Bronchial epithelial cell (primary cell): ENCODE data around the gene COA8. TPM values are rescaled to one million over a fixed set of nuclear protein-coding genes. Genes with fewer than 3 reads are reported as not detected.

Experiments used
- DNase-seq: peaks from one replicate; pipeline ENCODE4 v3.0.0-alpha.2; 2010; ENCODE audit warnings: low read depth
- FAIRE-seq: peaks from 2 replicates; lab custom pipeline; 2011; peaks lifted over from hg19 to GRCh38; lab: Jason Lieb, UNC
- H3K27me3 ChIP-seq: 2 replicates; pipeline ENCODE4 v1.5.1; 2011; ENCODE audit warnings: low read length; ENCODE audit not compliant: control insufficient read depth, insufficient read depth
- H3K36me3 ChIP-seq: 2 replicates; pipeline ENCODE4 v1.5.1; 2011; ENCODE audit warnings: low read length; ENCODE audit not compliant: control insufficient read depth, insufficient read depth
- H3K4me3 ChIP-seq: 2 replicates; pipeline ENCODE4 v1.5.1; 2011; ENCODE audit warnings: mild to moderate bottlenecking, low read depth, low read length, control low read depth
- CTCF ChIP-seq: IDR thresholded peaks from 2 replicates; pipeline ENCODE4 v1.5.1; 2011; ENCODE audit warnings: mild to moderate bottlenecking, moderate library complexity, low read length, control low read depth, inconsistent platforms; ENCODE audit not compliant: insufficient read depth, severe bottlenecking
- total RNA-seq: library from RNA; depleted of rRNA; stranded (reverse); fragments of >200 nt; gene quantifications from 2 replicates; pipeline ENCODE4 v1.2.1, GENCODE V29; 2014

The COA8 gene
- total RNA-seq, 1 donor from 2014 or later: 17.4 TPM

- Histone ChIP-seq H3K4me3 (no peak overlapping the region), H3K36me3 (peaks cover 10% of the 10 kb centered on the region), H3K27me3 (no peaks in the 10 kb centered on the region)
- FAIRE-seq: peak; percentile 88
- TF ChIP-seq CTCF: no peak
- peak; percentile 85 for DNase-seq
These were observed 13.7 kb downstream of the COA8 start for GRCh38 chr14:103576371-103577024.

- no peak for DNase-seq
- no peaks in the 10 kb centered on the region for H3K27me3 ChIP-seq
- TF ChIP-seq CTCF: no peak
- no peak overlapping the region for H3K4me3 ChIP-seq
- peaks cover 10% of the 10 kb centered on the region for H3K36me3 ChIP-seq
- no peak for FAIRE-seq
These were observed 15.8 kb downstream of the COA8 start for GRCh38 chr14:103578401-103579075.

GRCh38 chr14:103581206-103581605, 18.4 kb downstream of the COA8 start:
- Histone ChIP-seq H3K36me3 (peaks cover 4% of the 10 kb centered on the region), H3K4me3 (no peak overlapping the region), H3K27me3 (no peaks in the 10 kb centered on the region)
- no peak for TF ChIP-seq CTCF
- FAIRE-seq (no peak), DNase-seq (peak; percentile 74)

- peaks cover 4% of the 10 kb centered on the region for H3K36me3 ChIP-seq
- DNase-seq (peak; percentile 97), FAIRE-seq (peak; percentile 60)
- TF ChIP-seq CTCF: no peak
- H3K4me3 ChIP-seq: no peak overlapping the region
- no peaks in the 10 kb centered on the region for H3K27me3 ChIP-seq
These were observed 19.4 kb downstream of the COA8 start for GRCh38 chr14:103581954-103582703.

GRCh38 chr14:103584326-103584915, 21.7 kb downstream of the COA8 start:
- TF ChIP-seq CTCF: no peak
- DNase-seq (no peak), FAIRE-seq (no peak)
- Histone ChIP-seq H3K36me3 (no peaks in the 10 kb centered on the region), H3K4me3 (no peak overlapping the region), H3K27me3 (no peaks in the 10 kb centered on the region)
